GM21423 (cell line): ENCODE data around the gene RPS15.

ENCODE experiments used
- ATAC-seq: cut with Tn5 transposase; IDR thresholded peaks from one replicate; pipeline ENCODE4 v1.9.1; 2021; ENCODE audit warnings: mild to moderate bottlenecking, moderate library complexity; ENCODE audit not compliant: unreplicated experiment

Gene RPS15

GRCh38 chr19:1450735-1451731 lies 12.8 kb downstream of the RPS15 start:
- ATAC-seq = no peak

GRCh38 chr19:1451916-1452801 lies 14.0 kb downstream of the RPS15 start:
- ATAC-seq = no peak

- ATAC-seq = no peak
These were observed 14.8 kb downstream of the RPS15 start for GRCh38 chr19:1452802-1453524.

GRCh38 chr19:1453525-1454364 lies 15.5 kb downstream of the RPS15 start:
- no peak for ATAC-seq

GRCh38 chr19:1455002-1455335 lies 16.8 kb downstream of the RPS15 start:
- no peak for ATAC-seq

DNA sequence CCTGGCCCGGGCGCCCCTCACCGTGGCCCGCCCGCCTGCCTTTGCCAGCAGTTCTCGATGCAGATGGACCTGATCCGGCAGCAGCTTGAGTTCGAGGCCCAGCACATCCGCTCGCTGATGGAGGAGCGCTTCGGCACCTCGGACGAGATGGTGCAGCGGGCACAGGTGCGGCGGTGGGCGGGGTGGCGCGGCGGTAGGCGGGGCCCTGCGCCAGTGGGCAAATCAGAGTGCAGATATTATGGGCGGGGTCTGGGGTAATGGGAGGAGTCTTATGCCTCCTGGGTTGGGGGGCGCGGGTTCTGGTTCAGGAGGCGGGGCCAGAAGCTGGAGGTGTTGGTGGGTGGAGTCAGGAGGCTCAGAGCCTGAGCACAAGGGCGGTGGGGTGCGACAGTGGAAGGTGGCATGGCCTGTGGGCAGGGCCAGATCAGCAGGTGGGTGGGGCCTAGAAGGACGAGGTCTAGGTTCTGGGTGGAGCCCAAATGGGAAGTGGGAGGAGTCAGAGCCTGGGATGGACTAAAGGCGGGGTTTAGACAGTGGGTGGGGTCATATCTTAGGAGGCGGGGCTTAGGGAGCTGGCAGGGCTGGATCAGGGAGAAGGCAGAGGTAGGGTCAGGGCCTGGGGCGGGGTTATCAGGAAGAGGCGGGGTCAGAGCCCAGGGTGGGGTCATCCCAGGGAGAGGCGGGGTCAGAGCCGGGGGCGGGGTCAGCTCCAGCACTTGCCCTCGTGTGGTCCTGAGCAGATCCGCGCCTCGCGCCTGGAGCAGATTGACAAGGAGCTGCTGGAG lies 17.3 kb downstream of the RPS15 start:
- ATAC-seq = no peak

GRCh38 chr19:1456121-1456900 lies 18.1 kb downstream of the RPS15 start:
- no peak for ATAC-seq

DNA sequence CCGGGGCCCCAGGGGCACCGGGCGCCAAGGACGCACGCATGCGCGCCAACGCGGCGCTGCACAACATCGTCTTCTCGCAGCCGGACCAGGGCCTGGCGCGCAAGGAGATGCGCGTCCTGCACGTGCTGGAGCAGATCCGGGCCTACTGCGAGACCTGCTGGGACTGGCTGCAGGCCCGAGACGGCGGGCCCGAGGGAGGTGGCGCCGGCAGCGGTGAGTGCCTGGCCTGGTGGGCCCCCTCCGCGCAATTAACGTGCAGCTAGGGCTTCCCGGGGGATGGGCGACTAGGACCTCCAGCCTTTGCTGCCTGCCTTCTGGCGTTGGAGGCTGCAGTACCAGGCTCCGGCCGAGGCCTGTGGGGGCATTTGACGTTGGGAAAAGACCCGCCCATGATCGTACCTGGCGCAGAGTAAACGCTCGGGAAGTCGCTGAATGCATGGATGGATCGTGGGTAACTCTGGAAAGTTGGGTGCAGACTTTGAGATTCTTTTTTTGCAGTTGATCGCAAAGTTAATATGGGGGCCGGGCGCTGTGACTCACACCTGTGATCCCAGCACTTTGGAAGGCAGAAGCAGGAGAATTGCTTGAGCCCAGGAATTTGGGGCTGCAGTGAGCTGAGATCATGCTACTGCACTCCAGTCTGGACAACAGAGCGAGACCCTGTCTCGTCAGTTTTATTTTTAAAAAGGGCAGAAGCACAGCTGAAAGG lies 19.0 kb downstream of the RPS15 start:
- no peak for ATAC-seq

GRCh38 chr19:1457892-1458291 lies 19.7 kb downstream of the RPS15 start:
- ATAC-seq = no peak

DNA sequence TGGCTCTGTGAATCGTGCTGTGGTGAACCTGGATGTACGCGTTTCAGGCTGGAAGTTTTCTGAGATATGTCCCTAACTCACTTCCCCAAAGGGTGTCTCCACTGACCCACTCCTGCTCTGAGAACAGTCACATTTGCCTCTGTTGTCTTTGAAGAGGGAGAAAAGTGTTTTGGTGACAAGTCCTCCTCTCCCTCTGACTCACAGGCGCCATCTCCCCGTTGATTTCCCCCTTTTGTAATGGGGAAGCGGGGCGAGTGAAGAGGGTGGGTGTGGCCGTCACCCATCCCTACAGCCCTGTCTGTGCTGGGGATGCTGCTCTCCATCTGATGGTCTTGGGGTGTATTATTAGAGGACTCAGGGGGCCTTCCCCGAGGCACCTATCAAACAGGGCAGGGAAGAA lies 21.3 kb downstream of the RPS15 start:
- ATAC-seq = no peak

- ATAC-seq = no peak
These were observed 22.1 kb downstream of the RPS15 start for GRCh38 chr19:1460033-1460995.

GRCh38 chr19:1461862-1462261 lies 23.7 kb downstream of the RPS15 start:
- no peak for ATAC-seq

GRCh38 chr19:1465191-1466016 lies 27.2 kb downstream of the RPS15 start:
- no peak for ATAC-seq

DNA sequence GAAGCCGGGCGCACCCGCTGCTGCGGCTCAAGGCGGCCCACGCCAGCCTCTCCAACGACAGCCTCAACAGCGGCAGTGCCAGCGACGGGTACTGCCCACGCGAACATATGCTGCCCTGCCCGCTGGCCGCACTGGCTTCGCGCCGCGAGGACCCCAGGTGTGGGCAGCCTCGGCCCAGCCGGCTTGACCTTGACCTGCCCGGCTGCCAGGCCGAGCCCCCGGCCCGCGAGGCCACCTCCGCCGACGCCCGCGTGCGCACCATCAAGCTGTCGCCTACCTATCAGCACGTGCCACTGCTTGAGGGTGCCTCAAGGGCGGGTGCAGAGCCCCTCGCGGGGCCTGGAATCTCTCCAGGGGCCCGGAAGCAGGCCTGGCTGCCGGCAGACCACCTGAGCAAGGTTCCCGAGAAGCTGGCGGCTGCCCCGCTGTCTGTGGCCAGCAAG lies 27.8 kb downstream of the RPS15 start:
- ATAC-seq = no peak

DNA sequence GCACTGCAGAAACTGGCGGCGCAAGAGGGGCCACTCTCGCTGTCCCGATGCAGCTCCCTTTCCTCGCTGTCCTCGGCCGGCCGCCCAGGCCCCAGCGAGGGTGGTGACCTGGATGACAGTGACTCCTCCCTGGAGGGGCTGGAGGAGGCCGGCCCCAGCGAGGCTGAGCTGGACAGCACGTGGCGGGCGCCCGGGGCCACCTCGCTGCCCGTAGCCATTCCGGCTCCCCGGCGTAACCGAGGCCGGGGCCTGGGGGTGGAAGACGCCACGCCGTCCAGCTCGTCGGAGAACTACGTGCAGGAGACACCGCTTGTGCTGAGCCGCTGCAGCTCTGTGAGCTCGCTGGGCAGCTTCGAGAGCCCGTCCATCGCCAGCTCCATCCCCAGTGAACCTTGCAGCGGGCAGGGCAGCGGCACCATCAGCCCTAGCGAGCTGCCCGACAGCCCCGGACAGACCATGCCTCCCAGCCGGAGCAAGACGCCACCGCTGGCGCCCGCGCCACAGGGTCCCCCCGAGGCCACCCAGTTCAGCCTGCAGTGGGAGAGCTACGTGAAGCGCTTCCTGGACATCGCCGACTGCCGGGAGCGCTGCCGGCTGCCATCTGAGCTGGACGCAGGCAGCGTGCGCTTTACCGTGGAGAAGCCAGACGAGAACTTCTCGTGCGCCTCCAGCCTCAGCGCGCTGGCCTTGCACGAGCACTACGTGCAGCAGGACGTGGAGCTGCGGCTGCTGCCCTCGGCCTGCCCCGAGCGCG lies 28.4 kb downstream of the RPS15 start:
- ATAC-seq = no peak

DNA sequence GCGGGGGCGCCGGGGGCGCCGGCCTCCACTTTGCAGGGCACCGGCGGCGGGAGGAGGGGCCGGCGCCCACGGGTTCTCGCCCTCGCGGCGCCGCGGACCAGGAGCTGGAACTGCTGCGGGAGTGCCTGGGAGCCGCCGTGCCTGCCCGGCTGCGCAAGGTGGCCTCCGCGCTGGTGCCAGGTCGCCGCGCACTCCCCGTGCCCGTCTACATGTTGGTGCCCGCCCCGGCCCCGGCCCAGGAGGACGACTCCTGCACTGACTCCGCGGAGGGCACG lies 29.0 kb downstream of the RPS15 start:
- no peak for ATAC-seq
